Kidney capillary endothelial cell (primary cell): ENCODE measurements around the gene BAIAP2.
A peak's percentile ranks its signal among the peaks of the same experiment; 100 is the strongest.
"Not testable (repeated sequence)": the region's sequence is repeated elsewhere in the genome, so short reads cannot be mapped to it uniquely, and the experiment has no call there.

Experiments
- DNase-seq: peaks from one replicate; pipeline ENCODE4 v3.0.0-alpha.2; 2018; ENCODE audit warnings: low spot score

The BAIAP2 gene

DNA sequence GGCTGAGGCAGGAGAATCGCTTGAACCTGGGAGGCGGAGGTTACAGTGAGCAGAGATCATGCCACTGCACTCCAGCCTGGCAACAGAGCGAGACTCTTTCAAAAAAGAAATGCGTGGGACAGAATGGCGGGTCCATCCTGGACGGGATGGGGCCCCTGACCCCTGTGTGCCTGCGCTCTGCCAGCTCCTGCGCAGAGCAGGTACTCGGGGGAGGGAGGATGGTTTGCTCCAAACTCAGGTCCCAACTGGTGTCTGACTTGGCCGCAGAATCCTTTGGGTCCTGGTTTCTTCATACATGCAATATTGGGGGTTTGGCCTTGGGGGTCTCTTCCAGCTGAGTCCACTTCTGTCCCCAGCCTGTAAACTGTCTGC, 33.0 kb upstream of the BAIAP2 start:
- no peak for DNase-seq

DNA sequence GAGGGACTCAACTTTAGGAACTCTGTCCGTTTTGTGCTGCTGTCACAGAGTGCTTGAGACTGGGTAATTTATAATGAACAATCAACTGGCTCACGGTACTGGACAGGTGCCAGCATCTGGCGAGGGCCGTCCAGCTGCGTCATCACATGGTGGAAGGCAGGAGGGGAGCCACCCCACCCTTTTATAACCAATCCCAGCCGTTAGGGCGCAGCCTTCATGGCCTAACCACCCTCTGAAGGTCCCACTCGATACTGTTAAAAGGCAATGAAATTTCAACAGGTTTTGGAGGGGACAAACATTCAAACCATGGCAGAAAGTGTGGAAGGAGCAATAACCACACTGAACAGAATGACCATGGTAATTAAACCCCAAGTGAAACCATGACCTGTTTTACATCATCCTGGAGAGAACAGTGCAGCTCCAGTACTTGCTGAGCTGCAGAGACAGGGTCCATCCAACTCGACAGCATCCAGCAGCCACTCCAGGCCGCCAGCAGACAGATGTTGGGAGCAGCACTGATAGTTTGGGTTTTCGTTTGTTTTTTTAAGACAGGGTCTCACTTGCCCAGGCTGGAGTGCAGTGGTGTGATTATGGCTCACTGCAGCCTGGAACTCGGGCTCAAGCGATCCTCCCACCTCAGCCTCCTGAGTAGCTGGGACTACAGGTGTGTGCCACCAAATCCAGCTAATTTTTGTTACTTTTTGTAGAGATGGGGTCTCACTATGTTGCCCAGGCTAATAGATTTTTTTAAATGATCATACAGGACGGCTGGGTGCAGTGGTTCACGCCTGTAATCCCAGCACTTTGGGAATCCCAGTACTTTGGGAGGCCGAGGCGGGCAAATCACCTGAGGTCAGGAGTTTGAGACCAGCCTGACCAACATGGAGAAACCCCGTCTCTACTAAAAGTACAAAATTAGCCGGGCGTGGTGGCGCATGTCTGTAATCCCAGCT, 32.3 kb upstream of the BAIAP2 start:
- DNase-seq = no peak

DNA sequence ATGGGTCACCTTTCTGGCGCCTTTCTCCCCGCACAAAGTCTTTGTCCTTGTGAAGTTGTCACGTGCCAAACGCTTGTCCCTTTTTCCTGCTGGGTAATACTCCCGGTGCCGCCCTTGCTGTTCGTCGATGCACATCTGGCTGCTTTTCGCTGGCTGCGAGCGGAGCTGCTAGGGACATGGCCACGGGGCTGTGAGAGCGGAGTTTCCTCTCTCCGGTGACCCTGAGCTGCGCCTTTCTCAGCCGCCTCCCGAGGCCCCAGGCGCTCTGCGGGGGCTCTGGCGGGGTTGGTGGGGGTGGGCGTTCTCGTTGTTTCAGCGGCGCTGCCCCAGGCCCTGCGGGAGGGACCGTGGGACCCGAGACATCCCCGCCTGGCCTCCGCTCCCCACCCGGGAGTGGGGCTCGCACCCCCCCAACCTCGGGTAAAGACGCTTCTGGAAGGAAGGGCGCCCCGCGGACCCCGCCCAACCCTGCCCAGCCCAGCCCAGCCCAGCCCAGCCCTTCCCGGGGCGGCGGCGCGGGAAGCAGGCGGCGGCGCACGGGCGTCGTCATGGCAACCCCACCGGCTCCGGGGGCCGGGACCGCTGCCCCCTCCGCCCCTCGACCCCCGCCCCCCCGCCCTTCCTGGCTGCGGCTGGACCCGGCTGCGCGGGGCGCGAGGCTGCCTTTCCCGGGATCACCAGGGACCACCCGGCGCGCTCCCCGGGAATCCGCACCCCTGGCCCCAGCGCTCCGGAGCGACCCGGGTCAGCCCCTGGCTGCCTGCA, 31.1 kb upstream of the BAIAP2 start:
- no peak for DNase-seq

DNA sequence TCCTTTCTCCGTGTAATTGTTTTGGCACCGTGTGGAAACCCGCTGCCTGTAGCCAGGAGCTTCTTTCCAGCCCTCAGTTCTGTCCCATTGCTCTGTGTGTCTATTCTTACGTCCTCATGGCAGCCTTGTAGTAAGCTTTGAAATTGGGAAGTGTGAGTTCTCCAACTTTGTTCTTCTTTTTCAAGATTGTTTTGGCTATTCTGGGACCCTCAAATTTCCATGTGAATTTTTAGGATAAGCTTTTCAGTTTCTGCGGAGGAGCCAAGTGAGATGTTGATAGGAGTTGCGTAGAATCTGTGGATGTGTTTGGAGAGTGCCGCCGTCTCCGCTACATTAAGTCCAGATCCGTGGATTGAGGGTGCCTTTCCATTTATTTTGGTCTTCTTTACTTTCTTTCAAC, 28.1 kb upstream of the BAIAP2 start:
- DNase-seq = no peak

DNA sequence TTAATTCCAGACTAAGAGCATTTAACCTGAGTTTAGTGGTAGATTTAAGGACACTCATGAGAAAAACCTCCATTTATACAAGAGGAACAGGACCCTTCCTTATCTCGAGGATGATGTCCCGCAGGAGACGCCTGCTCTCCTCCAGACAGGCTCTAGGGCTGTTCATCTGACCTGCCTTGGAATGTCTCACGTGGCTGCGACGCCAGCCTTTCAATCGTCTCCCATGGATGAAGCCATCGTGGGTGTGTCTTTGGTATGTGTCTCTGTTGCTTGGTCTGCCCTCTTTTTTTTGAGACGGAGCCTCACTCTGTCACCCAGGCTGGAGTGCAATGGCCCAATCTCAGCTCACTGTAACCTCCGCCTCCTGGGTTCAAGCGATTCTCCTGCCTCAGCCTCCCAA, 26.8 kb upstream of the BAIAP2 start:
- no peak for DNase-seq

DNA sequence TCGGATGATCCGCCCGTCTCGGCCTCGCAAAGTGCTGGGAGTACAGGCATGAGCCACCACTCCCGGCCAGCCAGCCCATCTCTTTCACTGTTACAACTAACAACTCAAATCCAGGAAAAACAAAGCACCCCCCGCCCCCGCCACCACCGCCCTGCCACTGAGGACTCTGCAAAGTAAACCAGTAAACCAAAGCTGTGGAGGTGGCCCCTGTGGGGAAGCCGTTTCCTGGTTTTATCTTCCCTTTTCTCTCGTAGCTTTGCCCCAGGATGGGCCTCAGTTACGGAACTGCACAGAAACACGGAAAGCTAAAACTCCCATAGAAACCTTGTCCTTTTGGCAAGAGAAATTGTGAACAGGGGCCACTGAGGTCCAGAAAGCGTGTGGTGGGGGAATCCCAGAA, 25.8 kb upstream of the BAIAP2 start:
- no peak for DNase-seq

DNA sequence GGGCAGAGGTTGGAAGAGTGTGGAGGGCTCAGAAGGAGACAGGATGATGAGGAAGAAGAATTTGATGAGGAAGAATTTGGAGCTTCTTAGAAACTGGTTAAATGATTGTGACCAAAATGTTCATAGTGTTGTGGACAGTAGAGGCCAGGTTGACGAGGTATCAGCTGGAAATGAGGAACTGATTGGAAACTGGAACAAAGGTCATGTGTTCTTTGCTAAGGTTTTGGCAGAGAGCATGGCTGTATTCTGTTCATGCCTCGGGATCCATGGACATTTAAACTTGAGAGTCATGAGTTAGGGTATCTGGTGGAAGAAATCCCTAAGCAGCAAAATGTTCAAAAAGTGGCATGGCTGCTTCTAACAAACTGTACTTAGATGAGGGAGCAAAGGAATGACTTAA, 24.0 kb upstream of the BAIAP2 start:
- no peak for DNase-seq

DNA sequence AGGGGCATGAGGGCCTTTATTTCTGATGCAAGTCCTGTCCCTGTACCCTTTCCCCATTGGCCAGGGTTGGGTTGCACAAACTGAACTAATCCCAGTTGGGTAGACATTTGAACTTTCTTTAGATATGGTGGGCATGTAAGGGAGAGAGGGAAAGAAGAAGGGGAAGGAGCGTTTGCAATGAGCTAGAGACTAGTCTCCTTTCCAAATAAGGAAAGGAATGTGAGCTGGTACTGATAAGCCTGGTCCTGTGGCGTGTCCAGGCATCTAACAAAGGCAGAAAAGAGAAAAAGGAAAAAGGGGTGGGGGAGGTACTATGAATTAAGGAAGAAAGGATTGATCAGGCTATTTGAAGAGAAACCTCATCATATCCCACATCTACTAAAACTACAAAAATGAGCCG, 23.0 kb upstream of the BAIAP2 start:
- no peak for DNase-seq

DNA sequence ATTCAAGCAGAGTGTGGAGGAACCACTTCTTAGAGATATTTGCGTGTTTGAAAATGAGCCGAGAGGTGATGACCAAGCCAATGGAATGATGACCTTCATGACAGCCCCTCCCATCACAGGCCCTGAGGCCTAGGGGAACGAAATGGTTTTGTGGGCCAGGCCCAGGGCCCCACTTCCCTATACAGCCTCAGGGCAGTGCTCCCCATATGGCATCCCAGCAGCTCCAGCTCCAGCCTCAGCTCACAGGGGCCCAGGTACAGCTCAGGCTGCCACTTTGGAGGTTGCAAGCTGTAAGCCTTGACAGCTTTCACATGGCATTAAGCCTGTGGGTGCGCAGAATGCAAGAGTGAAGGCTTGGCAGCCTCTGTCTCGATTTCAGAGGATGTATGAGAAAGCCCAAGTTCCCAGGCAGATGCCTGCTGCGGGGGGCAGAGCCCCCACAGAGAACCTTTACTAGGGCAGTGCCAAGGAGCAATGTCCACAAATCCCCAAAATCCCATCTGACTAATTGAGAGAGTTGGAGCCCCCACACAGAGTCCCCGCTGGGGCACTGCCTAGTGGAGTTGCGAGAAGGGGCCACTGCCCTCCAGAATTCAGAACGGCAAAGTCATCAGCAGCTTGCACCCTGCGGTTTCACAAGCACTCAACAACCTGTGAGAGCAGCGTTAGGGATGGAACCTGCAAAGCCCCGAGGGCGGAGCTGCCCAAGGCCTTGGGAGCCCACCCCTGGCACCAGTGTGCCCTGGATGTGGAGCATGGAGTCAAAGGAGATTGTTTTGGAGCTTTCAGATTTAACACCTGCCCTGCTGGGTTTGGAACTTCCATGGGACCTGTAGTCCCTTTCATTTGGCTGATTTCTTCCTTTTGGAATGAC, 22.1 kb upstream of the BAIAP2 start:
- no peak for DNase-seq

DNA sequence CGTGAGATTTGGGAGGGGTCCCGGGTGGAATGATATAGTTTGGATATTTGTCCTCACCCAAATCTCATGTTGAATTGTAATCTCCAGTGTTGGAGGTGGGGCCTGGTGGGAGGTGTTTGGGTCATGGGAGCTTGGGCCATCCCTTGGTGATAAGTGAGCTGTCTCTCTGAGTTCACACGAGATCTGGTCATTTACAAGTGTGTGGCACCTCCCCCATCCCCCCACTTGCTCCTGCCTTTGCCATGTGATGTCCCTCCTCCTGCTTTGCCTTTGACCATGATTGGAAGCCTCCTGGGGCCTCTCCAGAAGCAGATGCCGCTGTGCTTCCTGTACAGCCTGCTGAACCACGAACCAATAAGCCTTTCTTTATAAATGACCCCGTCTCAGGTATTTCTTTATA, 21.3 kb upstream of the BAIAP2 start:
- no peak for DNase-seq

DNA sequence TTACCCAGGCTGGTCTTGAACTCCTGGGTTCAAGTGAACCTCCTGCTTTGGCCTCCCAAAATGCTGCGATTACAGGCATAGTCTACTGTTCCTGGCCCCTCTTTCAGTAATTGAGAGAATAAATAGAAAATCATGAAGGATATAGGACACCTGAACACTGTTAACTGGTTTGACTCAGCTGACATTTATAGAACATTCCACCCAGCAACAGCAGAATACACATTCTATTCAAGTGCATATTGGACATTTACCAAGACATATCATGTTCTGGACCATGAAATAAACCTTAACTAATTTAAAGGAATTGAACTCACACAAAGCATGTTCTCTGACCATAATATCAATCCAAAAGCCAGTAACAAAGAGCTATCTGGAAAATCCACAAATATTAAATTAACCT, 19.8 kb upstream of the BAIAP2 start:
- no peak for DNase-seq

DNA sequence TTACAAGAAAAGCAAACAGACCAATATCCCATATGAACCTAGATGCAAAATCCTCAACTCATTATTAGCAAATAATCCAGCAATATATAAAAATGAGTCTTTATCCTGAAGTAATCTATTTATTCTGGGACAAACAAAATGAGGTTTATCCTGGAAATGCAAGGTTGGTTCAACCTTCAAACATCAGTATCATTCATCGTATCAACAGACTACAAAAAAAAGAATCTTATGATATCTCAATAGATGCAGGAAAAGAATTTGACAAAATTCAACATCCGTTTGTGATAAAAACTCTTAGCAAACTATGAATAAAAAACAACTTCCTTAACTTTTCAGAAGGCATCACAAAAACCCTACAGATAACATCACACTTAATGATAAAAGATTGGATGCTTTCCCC, 18.4 kb upstream of the BAIAP2 start:
- no peak for DNase-seq

DNA sequence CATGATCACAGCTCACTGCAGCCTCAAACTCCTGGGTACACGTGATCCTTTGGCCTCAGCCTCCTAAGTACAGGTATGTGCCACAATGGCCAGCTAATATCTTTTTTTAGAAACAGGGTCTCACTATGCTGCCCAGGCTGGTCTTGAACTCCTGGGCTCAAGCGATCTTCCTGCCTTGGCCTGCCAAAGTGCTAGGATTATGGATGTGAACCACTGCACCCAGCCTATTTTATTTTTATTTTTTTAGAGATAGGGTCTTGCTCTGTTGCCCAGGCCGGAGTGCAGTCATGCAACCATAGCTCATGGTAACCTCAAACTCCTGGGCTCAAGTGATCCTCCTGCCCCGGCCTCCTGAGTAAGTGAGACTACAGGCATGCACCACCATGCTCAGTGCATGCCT, 17.6 kb upstream of the BAIAP2 start:
- DNase-seq = not testable (repeated sequence)

DNA sequence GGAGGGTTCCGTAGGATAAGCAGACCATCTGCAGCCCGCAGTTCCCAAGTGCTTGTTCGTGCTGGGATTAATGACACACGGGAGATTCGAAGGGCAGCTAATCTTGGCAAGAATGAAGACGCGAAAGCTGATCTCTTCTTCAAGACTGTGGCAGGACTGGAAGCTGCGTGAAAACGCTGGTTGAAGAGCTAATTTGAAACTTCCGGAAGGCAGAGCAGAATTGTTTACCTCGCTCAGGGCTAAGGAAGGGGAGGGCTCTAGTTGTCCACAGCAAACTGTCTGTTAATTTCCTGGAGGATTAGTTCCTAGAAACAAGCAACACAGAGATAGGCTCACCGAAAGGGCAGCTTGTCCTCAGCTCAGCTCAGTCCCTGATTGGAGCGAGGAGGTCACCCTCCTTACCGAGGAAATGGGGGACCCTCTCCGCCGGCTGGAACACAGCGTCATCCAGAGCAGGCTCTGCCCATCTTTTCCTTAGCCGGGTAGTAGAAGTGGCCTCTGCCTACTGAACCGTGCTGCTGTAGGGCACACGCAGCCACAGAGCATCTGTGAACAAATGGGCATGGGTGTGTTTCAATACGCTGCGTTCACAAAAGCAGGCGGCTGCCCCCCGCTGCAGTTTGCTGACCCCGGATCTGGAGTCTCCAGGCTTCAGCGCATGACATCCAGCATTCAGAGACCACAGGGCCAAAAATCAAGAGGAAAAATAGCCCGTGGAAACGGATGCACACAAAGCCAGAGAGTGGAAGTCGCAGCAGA, 16.7 kb upstream of the BAIAP2 start:
- no peak for DNase-seq

DNA sequence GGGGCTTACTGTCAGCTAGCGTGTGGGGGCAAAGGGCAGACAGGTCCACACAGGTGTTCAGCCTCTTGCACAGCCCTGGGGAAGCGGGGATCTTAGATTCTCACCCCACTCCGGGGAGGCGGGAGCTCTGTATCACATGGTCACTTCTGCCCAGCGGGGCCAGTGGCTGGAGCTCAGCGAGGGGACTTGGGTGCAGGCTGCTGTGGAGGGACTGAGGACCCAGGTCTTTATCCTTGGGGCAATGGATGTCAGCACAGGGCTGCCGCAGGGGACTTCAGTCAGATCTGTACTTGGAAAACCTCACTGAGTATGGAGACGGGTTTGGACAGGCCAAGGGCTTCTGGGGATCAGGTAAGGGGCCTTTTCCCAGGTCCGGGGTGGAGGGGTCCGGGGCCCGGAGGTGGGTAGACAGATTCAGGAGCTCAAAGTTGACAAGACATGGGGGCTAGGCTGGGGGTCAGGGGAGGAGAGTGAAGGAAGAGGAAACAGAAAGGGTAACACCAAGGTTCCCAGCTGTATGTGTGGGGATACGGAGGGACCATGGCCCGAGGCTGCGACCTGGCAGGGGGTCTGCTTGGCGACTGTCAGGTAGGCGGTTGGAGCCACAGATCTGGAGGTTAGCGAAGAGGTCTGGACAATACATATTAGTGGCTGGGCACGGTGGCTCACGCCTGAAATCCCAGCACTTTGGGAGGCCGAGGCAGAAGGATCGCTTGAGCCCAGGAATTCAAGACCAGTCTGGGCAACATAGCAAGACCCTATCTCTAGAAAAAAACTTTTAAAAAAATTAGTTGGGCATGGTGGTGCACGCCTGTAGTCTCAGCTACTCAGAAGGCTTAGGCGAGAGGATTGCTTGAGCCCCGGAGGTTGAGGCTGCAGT, 15.1 kb upstream of the BAIAP2 start:
- no peak for DNase-seq

DNA sequence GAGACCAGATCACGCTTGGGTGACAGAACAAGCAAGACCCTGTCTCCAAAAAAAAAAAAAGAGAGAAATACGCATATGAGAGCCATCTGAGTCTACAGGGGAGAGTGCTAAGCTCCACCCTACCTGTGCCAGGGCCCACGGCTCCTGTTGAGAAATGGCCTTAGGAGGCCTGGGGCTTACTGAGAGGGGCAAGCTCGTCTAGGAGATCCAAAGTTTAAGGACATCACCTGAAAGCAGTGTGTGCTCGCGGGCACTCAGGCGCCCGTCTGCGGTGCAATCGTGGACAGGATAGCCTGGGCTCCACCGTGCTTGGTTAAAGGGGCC, 14.5 kb upstream of the BAIAP2 start:
- no peak for DNase-seq

DNA sequence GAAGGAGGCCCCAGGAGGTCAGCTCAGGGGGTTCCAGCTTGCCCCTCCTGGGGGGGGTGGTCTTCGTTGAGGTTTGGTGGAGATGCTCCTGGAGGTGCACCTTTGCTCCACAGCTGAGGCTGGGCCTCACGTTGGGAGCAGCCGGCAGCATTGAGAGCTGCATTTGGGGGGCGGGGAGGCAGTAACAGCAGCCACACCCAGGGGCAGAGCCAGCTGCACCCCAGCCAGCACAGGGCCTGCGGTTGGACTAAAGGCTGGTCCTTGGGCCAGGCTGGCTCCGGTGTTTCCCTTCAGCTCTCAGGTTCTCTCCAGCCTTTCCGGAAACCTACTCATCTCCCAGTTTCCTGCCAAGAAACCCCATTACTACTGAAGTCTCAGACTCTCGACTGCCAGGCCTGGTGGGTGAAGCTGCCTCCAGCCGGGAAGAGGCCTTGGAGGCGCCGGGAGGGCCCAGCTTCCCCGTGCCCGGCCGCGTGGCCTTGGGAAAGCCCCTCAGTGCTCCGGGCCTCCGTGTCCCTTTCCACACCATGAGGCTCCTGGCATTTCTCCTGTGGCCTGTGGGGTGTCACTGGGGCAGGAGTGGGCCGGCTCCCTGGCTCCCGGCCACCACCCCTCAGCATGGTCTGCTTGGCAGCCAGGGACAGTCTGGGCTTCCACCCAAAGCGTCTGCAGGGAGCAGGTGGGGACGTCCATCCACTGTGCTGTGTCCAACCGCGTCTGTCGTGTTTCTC, 14.0 kb upstream of the BAIAP2 start:
- peak; percentile 84 for DNase-seq

DNA sequence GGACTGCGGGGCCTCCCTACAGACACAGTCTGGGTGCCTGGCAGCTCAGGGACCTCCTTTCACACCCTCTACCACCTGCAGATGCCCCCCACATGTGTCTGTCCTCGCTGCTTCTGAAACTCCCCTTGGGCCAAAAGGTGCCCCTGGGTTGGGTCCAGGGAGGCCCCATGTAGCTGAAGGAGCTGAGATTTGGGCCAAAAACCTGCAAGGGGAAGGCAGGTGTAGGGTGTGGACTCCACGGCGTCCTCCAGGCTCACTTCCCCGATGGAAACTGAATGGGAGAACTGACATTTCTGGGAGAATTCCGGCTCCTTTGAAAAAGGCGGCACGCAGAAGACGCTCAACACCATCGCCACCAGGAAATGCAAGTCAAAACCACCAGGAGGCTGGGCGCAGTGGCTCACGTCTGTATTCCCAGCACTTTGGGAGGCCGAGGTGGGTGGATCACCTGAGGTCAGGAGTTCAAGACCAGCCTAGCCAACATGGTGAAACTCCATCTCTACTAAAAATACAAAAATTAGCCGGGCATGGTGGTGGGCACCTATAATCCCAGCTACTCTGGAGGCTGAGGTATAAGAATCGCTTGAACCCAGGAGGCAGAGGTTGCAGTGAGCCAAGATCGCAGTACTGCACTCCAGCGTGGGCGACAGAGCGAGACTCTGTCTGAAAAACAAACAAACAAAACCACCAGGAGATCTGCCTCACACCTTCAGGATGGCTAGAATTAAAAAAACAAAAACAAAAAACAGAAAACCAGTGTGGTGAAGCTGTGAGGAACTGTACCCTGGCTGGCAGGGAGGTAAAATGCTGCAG, 13.2 kb upstream of the BAIAP2 start:
- DNase-seq = no peak

DNA sequence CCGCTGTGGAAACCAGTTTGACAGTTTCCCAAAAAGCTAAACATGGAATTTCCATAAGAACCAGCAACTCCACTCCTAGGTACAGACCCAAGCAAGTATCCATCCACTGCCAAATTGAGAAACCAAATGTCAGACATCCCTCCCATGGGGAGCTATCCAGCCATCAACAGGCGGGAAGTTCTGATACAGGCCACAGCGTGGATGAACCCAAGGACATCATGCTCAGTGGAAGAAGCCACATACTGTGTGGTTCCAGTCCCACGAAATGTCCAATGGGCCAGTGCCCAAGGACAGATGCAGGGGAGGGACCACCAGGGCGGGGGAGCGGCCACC, 12.6 kb upstream of the BAIAP2 start:
- no peak for DNase-seq
